CD4-positive, CD25-positive, alpha-beta regulatory T cell (primary cell): ENCODE results near the gene MCM5. TPM values are rescaled to one million over a fixed set of nuclear protein-coding genes. Genes with fewer than 3 reads are reported as not detected.

Source experiments
- ATAC-seq, 2 donors: fragments of 150-1000 bp; cut with Tn5 transposase; one replicate each; pipeline ENCODE4 v1.10.0; 2021; ENCODE audit warnings: low read depth in 2 of 2, moderate number of reproducible peaks in 2 of 2, moderate library complexity in 1 of 2
- DNase-seq, 3 donors: peaks; one replicate each; pipeline versions ENCODE4 v3.0.0 to v3.0.0-alpha.2; 2012 to 2022; ENCODE audit warnings: mixed read lengths in 1 of 3
- H3K27ac ChIP-seq: one replicate; pipeline ENCODE4 v1.7.0; 2013; ENCODE audit warnings: mild to moderate bottlenecking, low read length; ENCODE audit not compliant: insufficient read depth, poor library complexity, severe bottlenecking
- H3K27me3 ChIP-seq: one replicate; pipeline ENCODE4 v1.7.0; 2013; ENCODE audit warnings: low read length; ENCODE audit not compliant: control insufficient read depth, insufficient read depth
- H3K36me3 ChIP-seq: one replicate; pipeline ENCODE4 v1.7.0; 2013; ENCODE audit warnings: mild to moderate bottlenecking, low read length, moderate library complexity; ENCODE audit not compliant: control insufficient read depth, insufficient read depth
- H3K4me1 ChIP-seq: 2 replicates; pipeline ENCODE4 v1.7.0; 2013; ENCODE audit warnings: mild to moderate bottlenecking, low read length; ENCODE audit not compliant: insufficient read depth, control insufficient read depth, poor library complexity, severe bottlenecking
- H3K4me3 ChIP-seq: one replicate; pipeline ENCODE4 v1.7.0; 2013; ENCODE audit warnings: low read depth, mild to moderate bottlenecking, low read length, moderate library complexity
- H3K9me3 ChIP-seq, 2 experiments: 1 replicate in 1 of 2; 2 replicates in 1 of 2; pipeline ENCODE4 v1.7.0; 2013; ENCODE audit warnings: low read length in 2 of 2, mild to moderate bottlenecking in 1 of 2, moderate library complexity in 1 of 2; ENCODE audit not compliant: control insufficient read depth in 2 of 2
- H3K27ac Mint-ChIP-seq, 3 donors: one replicate each; pipeline ENCODE4 v1.8.0; 2020 to 2022; ENCODE audit warnings: mild to moderate bottlenecking in 3 of 3, mixed read lengths in 3 of 3, moderate library complexity in 2 of 3
- H3K27me3 Mint-ChIP-seq: one replicate; pipeline ENCODE4 v1.8.0; 2022; ENCODE audit warnings: mild to moderate bottlenecking, mixed read lengths
- H3K36me3 Mint-ChIP-seq: one replicate; pipeline ENCODE4 v1.8.0; 2020; ENCODE audit warnings: mixed read lengths
- H3K4me1 Mint-ChIP-seq, 4 donors: one replicate each; pipeline ENCODE4 v1.8.0; 2020 to 2022; ENCODE audit warnings: mixed read lengths in 4 of 4, mild to moderate bottlenecking in 1 of 4
- H3K4me3 Mint-ChIP-seq, 4 donors: one replicate each; pipeline ENCODE4 v1.8.0; 2020 to 2022; ENCODE audit warnings: mild to moderate bottlenecking in 4 of 4, mixed read lengths in 4 of 4, moderate library complexity in 3 of 4
- H3K9me3 Mint-ChIP-seq, 7 donors: one replicate each; pipeline ENCODE4 v1.8.0; 2020 to 2022; ENCODE audit warnings: mixed read lengths in 7 of 7, mild to moderate bottlenecking in 3 of 7, moderate library complexity in 2 of 7
- polyA plus RNA-seq, 4 donors: library from polyadenylated mRNA; unstranded; fragments of 300-500 nt; fragmentation: Illumina TruSeq; gene quantifications; one replicate each; pipeline ENCODE4 v1.2.3, GENCODE V29; 2021
- total RNA-seq: library from RNA; stranded (reverse); gene quantifications from one replicate; pipeline ENCODE4 v1.2.3, GENCODE V29; 2022

Gene MCM5
- total and polyA plus RNA-seq, 5 donors from 2014 or later = 40.6 to 59.7 (median 45.5) TPM

GRCh38 chr22:35451592-35451991 lies 51.7 kb downstream of the MCM5 start:
- H3K36me3 ChIP-seq = peaks cover 3% of the 10 kb centered on the region
- ATAC-seq (no peak), DNase-seq (no peak)
- H3K9me3 ChIP-seq = no peaks in the 10 kb centered on the region
- Mint-ChIP-seq H3K36me3 (peaks cover 7% of the 10 kb centered on the region), H3K27me3 (no peaks in the 10 kb centered on the region), H3K9me3 (no peaks in the 10 kb centered on the region), H3K4me1 (peaks cover 0 to 13% (median 5%) of the 10 kb centered on the region in 4 donors), H3K4me3 (no peak overlapping the region), H3K27ac (peak overlapping the region in 1 of 3 donors; percentile 41)
- H3K4me3 ChIP-seq = no peak overlapping the region
- H3K27me3 ChIP-seq = no peaks in the 10 kb centered on the region
- H3K4me1 ChIP-seq = no peaks in the 10 kb centered on the region
- no peak overlapping the region for H3K27ac ChIP-seq

DNA sequence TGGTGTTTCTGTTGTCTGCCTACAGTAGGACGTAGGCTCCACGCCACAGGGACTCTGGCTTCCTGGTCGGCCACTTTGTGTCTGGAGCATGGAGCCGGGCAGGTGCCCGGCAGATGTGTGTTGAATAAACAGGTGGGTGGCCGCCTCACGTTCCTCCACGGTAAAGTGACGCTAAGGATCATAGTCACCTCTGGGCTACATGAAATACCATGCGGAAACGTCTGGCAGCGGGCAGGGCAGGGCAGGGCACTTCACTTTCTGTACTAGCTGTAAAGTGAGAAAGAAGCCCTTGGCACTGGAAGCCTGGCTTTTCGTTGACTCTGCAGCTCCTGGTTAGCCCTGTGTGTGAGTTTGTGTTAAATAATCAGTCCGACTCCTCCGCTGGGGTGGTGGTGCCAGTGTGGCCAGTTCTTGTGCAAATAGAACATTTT lies 52.4 kb downstream of the MCM5 start:
- Histone ChIP-seq H3K27ac (no peak overlapping the region), H3K36me3 (peaks cover 3% of the 10 kb centered on the region), H3K4me3 (no peak overlapping the region), H3K4me1 (no peaks in the 10 kb centered on the region), H3K9me3 (no peaks in the 10 kb centered on the region), H3K27me3 (no peaks in the 10 kb centered on the region)
- ATAC-seq (no peak), DNase-seq (no peak)
- H3K4me1 Mint-ChIP-seq = peaks cover 0 to 11% (median 5%) of the 10 kb centered on the region in 4 donors
- H3K27ac Mint-ChIP-seq = no peak overlapping the region
- no peaks in the 10 kb centered on the region for H3K27me3 Mint-ChIP-seq
- H3K9me3 Mint-ChIP-seq = no peaks in the 10 kb centered on the region
- no peak overlapping the region for H3K4me3 Mint-ChIP-seq
- H3K36me3 Mint-ChIP-seq = peaks cover 7% of the 10 kb centered on the region

- Mint-ChIP-seq H3K4me3 (no peak overlapping the region), H3K27ac (peak overlapping the region in 1 of 3 donors; percentile 47), H3K36me3 (peaks cover 7% of the 10 kb centered on the region), H3K9me3 (no peaks in the 10 kb centered on the region), H3K27me3 (no peaks in the 10 kb centered on the region), H3K4me1 (peaks cover 0 to 5% (median 4%) of the 10 kb centered on the region in 4 donors)
- no peaks in the 10 kb centered on the region for H3K9me3 ChIP-seq
- H3K27me3 ChIP-seq = no peaks in the 10 kb centered on the region
- no peak overlapping the region for H3K27ac ChIP-seq
- no peak overlapping the region for H3K4me3 ChIP-seq
- DNase-seq (no peak), ATAC-seq (no peak)
- H3K4me1 ChIP-seq = no peaks in the 10 kb centered on the region
- peaks cover 3% of the 10 kb centered on the region for H3K36me3 ChIP-seq
These were observed 53.1 kb downstream of the MCM5 start for GRCh38 chr22:35452810-35453743.

GRCh38 chr22:35454416-35455054 lies 54.6 kb downstream of the MCM5 start:
- Histone ChIP-seq H3K4me1 (no peaks in the 10 kb centered on the region), H3K27ac (no peak overlapping the region), H3K4me3 (no peak overlapping the region), H3K36me3 (peaks cover 3% of the 10 kb centered on the region), H3K27me3 (no peaks in the 10 kb centered on the region), H3K9me3 (no peaks in the 10 kb centered on the region)
- Mint-ChIP-seq H3K36me3 (peaks cover 7% of the 10 kb centered on the region), H3K9me3 (no peaks in the 10 kb centered on the region), H3K4me1 (no peaks in the 10 kb centered on the region), H3K27ac (no peak overlapping the region), H3K4me3 (no peak overlapping the region), H3K27me3 (no peaks in the 10 kb centered on the region)
- ATAC-seq (no peak), DNase-seq (no peak)

- peaks cover 7% of the 10 kb centered on the region for H3K36me3 Mint-ChIP-seq
- H3K4me1 ChIP-seq = no peaks in the 10 kb centered on the region
These were observed 55.6 kb downstream of the MCM5 start for GRCh38 chr22:35455529-35455928.

GRCh38 chr22:35456757-35457156 lies 56.8 kb downstream of the MCM5 start:
- no peak overlapping the region for H3K4me3 Mint-ChIP-seq
- peaks cover 7% of the 10 kb centered on the region for H3K36me3 Mint-ChIP-seq

More at GRCh38 chr22:35455529-35455928, 55.6 kb downstream of the MCM5 start:
- ATAC-seq (no peak), DNase-seq (no peak)
- no peaks in the 10 kb centered on the region for H3K27me3 Mint-ChIP-seq
- Histone ChIP-seq H3K9me3 (no peaks in the 10 kb centered on the region), H3K4me3 (no peak overlapping the region), H3K27me3 (no peaks in the 10 kb centered on the region), H3K27ac (no peak overlapping the region), H3K36me3 (peaks cover 2% of the 10 kb centered on the region)
- H3K9me3 Mint-ChIP-seq = no peaks in the 10 kb centered on the region
- no peak overlapping the region for H3K4me3 Mint-ChIP-seq
- H3K4me1 Mint-ChIP-seq = no peaks in the 10 kb centered on the region
- H3K27ac Mint-ChIP-seq = no peak overlapping the region

DNA sequence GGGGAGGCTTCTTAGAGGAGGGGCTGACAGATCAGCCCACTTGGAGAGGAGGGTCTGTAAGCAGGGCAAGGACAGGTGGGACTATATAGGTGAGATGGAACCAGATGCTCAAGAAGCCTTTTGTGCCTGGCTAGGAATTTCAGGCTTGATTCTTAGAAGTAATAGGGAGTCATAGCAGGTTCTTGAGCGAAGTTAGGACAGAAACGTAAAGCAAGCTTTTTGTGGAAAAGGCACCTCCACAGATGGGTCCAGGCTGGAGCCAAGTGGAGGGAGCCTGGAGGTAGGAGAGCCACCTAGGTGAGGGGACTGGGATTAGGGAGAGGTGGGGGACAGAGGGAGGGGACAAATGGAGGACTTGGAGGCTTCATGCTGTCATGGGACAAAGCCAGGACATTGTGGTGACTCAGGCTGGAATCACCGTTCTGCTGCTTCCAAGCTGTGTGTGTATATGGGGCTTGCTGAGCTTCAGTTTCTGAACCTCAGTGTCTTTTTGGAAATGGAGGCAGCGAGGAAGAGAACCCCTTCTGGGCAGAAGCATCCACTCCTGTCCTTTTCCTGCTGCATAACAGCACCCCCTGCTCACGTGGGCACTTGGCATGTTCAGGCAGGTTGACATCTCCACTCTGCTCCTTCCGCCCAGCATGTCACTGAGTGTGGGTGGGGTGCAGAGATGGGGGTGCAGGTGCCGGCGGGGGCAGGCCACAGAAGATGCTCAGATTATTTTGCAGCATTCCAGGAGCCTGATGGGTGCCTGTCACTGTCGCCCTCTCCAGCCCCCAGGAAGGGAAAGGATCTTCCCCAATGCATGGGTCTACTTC lies 58.0 kb downstream of the MCM5 start:
- ATAC-seq (no peak), DNase-seq (no peak)
- Histone ChIP-seq H3K4me3 (no peak overlapping the region), H3K4me1 (no peaks in the 10 kb centered on the region), H3K36me3 (no peaks in the 10 kb centered on the region), H3K9me3 (no peaks in the 10 kb centered on the region), H3K27me3 (no peaks in the 10 kb centered on the region), H3K27ac (no peak overlapping the region)
- H3K27ac Mint-ChIP-seq = no peak overlapping the region
- no peaks in the 10 kb centered on the region for H3K9me3 Mint-ChIP-seq
- no peak overlapping the region for H3K4me3 Mint-ChIP-seq
- peaks cover 7% of the 10 kb centered on the region for H3K36me3 Mint-ChIP-seq
- H3K27me3 Mint-ChIP-seq = no peaks in the 10 kb centered on the region
- no peaks in the 10 kb centered on the region for H3K4me1 Mint-ChIP-seq

More at GRCh38 chr22:35456757-35457156, 56.8 kb downstream of the MCM5 start:
- no peak for DNase-seq
- Mint-ChIP-seq H3K27me3 (no peaks in the 10 kb centered on the region), H3K4me1 (no peaks in the 10 kb centered on the region), H3K27ac (no peak overlapping the region), H3K9me3 (no peaks in the 10 kb centered on the region)
- Histone ChIP-seq H3K9me3 (no peaks in the 10 kb centered on the region), H3K4me3 (no peak overlapping the region), H3K27me3 (no peaks in the 10 kb centered on the region), H3K27ac (no peak overlapping the region), H3K4me1 (no peaks in the 10 kb centered on the region), H3K36me3 (no peaks in the 10 kb centered on the region)
- ATAC-seq = no peak
